ENCODE measurements around the gene FXYD1.

FXYD1 gene

DNA sequence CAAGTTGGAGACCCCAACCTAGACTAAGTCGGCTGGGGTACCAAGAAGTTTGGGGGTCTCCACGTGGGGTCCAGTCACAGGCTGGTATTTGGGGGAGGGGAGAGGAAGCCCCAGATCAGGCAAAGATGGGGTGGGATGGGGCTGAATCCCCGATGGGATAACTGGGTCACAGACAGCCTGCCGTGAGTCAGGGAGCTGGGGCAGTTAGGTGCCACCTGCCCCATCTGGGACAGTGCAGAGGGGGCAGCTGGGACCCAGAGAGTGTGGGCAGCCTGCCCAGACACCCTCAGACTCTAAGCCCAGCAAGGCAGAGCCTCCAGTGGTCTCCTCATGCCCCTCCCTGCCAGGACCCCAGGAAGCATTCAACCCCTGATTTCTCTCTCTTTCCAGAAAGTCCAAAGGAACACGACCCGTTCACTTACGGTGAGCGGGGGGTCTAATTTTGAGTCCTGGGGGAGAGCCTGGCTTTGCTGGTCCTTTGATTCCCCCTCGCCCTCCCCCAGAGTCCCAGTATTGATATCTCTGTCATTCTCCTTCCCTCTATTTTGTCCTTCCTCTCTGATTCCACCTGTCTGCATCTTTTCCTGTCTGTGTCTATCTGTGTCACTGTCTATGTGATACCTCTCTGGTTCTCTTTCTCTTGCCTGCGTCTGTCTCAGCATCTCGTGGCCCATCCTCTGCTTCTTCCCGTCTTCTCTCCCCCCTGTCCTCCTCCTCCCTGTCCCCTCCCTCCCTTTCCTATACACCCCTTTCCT lies 1.8 kb downstream of the FXYD1 start:
- no peak for DNase-seq (ENCODE audit: low read depth)
- TF ChIP-seq, protein P1, sequence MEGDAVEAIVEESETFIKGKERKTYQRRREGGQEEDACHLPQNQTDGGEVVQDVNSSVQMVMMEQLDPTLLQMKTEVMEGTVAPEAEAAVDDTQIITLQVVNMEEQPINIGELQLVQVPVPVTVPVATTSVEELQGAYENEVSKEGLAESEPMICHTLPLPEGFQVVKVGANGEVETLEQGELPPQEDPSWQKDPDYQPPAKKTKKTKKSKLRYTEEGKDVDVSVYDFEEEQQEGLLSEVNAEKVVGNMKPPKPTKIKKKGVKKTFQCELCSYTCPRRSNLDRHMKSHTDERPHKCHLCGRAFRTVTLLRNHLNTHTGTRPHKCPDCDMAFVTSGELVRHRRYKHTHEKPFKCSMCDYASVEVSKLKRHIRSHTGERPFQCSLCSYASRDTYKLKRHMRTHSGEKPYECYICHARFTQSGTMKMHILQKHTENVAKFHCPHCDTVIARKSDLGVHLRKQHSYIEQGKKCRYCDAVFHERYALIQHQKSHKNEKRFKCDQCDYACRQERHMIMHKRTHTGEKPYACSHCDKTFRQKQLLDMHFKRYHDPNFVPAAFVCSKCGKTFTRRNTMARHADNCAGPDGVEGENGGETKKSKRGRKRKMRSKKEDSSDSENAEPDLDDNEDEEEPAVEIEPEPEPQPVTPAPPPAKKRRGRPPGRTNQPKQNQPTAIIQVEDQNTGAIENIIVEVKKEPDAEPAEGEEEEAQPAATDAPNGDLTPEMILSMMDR (IDR thresholded peaks at IDR 0.05; ENCODE audit: insufficient read depth, low read depth, low read length, missing control alignments): no peak
- no peak overlapping the region for H3K4me3 ChIP-seq (ENCODE audit: low read length)

DNA sequence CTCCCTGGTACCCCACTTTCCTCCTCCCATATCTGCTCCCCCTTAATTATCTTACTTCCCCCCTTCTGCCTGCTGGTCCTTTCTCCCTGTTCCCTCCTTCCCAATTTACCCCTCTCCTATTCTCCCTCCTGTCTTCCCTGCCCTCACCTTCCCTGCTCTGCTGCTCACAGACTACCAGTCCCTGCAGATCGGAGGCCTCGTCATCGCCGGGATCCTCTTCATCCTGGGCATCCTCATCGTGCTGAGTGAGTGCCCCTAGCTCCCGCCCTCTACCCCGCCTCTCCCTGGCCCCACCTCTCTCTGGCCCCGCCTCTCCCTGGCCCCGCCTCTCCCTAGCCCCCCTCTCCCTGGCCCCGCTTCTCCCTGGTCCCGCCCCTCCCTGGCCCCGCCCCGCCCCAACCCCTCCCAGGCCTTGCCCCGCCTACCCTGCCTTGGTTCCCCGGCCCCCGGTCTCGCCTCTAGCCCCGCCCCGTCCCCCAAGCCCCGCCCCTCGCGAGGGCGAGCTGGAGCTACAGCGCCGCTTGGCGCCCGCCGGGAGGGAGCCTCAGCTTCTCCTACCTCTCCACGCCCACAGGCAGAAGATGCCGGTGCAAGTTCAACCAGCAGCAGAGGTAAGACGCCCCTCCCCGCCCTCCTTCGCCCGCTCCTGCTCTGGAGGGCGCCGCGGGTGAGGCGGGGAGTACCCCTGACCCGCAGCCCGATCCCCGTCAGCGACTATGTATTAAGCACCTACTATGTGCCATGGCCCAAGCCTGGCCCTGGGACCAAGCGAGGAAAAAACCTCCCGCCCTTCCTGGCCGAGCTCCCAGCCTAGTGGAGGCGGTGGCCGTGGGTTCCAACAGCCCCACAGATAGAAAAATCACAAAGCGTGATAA lies 2.6 kb downstream of the FXYD1 start:
- no peak overlapping the region for H3K4me3 ChIP-seq (ENCODE audit: low read length)
- peak; percentile 94 for DNase-seq (ENCODE audit: low read depth)
- TF ChIP-seq, protein P1 (IDR thresholded peaks at IDR 0.05; ENCODE audit: insufficient read depth, low read depth, low read length, missing control alignments): peak; percentile 60

DNA sequence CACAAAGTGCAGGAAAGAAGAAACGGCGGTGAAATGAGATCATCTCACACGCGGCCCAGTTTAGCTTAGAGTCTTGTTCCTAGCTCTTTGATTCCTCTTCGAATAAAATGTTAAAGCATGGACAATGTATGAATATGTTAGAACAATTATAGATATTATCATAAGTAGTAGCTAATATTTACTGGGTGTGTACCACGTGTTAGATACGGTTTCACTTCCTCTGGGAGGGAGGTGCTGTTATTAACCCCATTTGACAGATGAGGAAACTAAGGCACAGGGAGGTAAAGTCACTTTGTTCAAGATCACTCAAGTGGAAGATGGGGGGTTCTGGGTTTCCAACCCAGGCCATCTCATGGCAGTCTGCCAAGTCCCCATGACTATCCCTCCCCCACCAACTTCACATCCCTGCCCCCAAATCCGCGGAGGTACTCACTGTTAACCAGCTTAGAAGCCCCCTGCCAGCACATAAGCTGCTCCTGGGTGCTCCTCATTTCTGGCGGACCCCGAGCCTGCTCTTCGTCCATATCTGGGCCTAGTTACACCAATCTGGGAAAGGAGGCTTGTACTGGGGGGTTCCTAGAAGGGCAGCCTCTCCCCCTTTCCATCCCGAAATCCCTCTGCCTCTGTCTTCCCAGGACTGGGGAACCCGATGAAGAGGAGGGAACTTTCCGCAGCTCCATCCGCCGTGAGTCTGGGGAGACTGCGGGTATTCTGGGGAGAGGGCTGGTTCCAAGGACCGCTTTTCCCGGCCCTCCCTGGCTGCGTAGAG lies 3.4 kb downstream of the FXYD1 start:
- DNase-seq (ENCODE audit: low read depth): no peak
- no peak overlapping the region for H3K4me3 ChIP-seq (ENCODE audit: low read length)
- TF ChIP-seq, protein P1 (IDR thresholded peaks at IDR 0.05; ENCODE audit: insufficient read depth, low read depth, low read length, missing control alignments): peak; percentile 0

DNA sequence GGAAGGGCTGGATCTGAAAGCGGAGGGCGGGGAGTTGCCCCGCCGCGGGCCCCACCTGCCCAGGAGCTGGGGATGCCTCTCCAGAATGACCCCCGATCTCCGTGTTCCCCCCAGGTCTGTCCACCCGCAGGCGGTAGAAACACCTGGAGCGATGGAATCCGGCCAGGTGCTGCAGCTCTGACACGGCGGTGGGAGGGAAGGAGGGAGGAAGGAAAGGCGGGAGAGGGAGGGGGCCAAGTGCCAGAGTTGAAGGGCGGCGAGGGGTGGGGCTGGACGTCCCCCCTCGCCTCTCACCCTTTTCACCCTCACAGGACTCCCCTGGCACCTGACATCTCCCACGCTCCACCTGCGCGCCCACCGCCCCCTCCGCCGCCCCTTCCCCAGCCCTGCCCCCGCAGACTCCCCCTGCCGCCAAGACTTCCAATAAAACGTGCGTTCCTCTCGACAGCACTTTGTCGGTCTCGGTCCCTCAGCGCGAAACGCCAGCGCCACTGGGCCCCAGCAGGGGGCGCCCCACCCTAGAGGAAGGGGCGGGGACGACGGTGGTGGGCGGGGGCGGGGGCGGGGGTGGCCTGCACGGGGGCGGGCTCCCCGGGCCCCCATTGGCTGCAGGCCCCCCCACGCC lies 4.1 kb downstream of the FXYD1 start:
- DNase-seq (ENCODE audit: low read depth): peak; percentile 43
- no peak overlapping the region for H3K4me3 ChIP-seq (ENCODE audit: low read length)
- TF ChIP-seq, protein P1 (IDR thresholded peaks at IDR 0.05; ENCODE audit: insufficient read depth, low read depth, low read length, missing control alignments): peak; percentile 45

DNA sequence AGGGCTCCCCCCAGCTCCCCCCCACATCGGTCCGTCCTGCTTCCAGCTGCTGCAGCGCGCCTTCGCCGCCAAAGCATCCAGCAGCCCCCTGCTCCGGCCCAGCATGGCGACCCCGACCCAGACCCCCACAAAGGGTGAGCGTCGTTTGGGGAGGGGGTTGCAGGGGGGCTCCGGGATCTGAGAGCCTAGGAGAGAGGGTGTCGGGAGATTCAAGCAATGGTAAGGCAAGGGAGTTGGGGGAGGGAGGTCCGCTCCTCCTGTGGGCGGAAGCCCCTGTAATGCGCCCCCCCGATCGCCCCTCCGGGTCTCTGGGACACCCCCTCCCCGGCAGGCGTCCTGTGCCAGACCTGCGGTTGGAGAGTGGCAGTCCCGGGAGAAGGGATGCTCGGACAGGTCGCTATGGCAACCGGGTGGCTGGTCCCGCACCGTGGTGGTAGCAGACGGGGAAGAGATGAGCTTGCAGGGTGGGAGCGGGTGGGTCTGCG lies 4.6 kb downstream of the FXYD1 start, which contains the start of gene FXYD7:
Gene FXYD7, plus strand, starts transcription at position 25 of the 485 bp plus-strand sequence. Its CDS starts 79 bp downstream, at position 104.
- TF ChIP-seq, protein P1 (IDR thresholded peaks at IDR 0.05; ENCODE audit: insufficient read depth, low read depth, low read length, missing control alignments): no peak
- no peak for DNase-seq (ENCODE audit: low read depth)
- H3K4me3 ChIP-seq (ENCODE audit: low read length): no peak within 1 kb of the TSS

DNA sequence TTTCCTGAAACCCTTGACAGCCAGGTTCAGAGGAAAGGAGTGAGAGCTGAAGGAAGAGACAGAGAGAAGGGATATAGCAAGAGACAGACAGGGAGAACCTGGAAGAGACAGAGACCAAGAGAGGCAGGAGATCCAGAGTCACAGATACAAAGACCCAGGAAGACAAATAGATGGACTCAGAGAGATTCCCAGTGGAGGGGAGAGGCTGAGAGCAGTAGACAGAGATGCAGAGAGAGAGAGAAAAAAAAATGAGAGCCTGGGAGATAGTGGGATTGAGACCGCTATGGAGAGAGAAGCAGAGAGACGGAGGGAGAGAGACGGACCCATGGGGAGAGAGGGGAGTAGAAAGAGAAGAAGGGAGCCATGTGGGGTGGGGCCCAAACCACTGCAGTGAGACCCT lies 5.2 kb downstream of the FXYD1 start:
- H3K4me3 ChIP-seq (ENCODE audit: low read length): no peak overlapping the region
- TF ChIP-seq, protein P1 (IDR thresholded peaks at IDR 0.05; ENCODE audit: insufficient read depth, low read depth, low read length, missing control alignments): no peak
- DNase-seq (ENCODE audit: low read depth): no peak
